Activated CD4-positive, alpha-beta T cell treated with anti-CD3 and anti-CD28 coated beads for 36 hours (primary cell): ENCODE data around the gene DIPK2A. TPM values are rescaled to one million over a fixed set of nuclear protein-coding genes. Genes with fewer than 3 reads are reported as not detected.

Source experiments
- ATAC-seq: fragments of 200-7000 bp; cut with Tn5 transposase; one replicate; pipeline ENCODE4 v1.10.0; 2021; ENCODE audit warnings: mild to moderate bottlenecking, moderate library complexity
- CTCF ChIA-PET: fragments of 350-600 bp; sonication (Branson Sonifier 250); formaldehyde crosslinking; loops from one replicate; lab custom pipeline; 2021; ENCODE audit warnings: antibody characterized with exemption; lab: Charles Lee
- POLR2A ChIA-PET: fragments of 350-600 bp; sonication (Branson Sonifier 250); formaldehyde crosslinking; loops from one replicate; lab custom pipeline; 2021; ENCODE audit warnings: antibody characterized with exemption, inconsistent platforms; lab: Charles Lee
- DNase-seq: peaks from one replicate; pipeline ENCODE4 v3.0.0-alpha.2; 2020
- H3K27ac Mint-ChIP-seq: one replicate; pipeline ENCODE4 v1.8.0; 2021; ENCODE audit warnings: mixed read lengths
- H3K27me3 Mint-ChIP-seq: one replicate; pipeline ENCODE4 v1.8.0; 2021; ENCODE audit warnings: mixed read lengths
- H3K36me3 Mint-ChIP-seq: one replicate; pipeline ENCODE4 v1.8.0; 2021; ENCODE audit warnings: low read depth, mixed read lengths
- H3K4me1 Mint-ChIP-seq: one replicate; pipeline ENCODE4 v1.8.0; 2021; ENCODE audit warnings: mixed read lengths
- H3K4me3 Mint-ChIP-seq: one replicate; pipeline ENCODE4 v1.8.0; 2021; ENCODE audit warnings: mild to moderate bottlenecking, moderate library complexity, mixed read lengths
- H3K9me3 Mint-ChIP-seq: one replicate; pipeline ENCODE4 v1.8.0; 2021; ENCODE audit warnings: low read depth, mixed read lengths
- intact Hi-C, 2 experiments: fragments of 100-400 bp; cut with DNase I in 1 of 2; cut with micrococcal nuclease in 1 of 2; formaldehyde crosslinking; loops; one replicate each; pipeline versions ENCODE4 v1.14.2 to v1.15.1; 2022 to 2024; cut with DNase I, micrococcal nuclease
- total RNA-seq, 2 experiments: library from RNA; stranded (reverse); gene quantifications; one replicate each; pipeline ENCODE4 v1.2.3, GENCODE V29; 2021

Gene DIPK2A
- total RNA-seq, 2 experiments from 2014 or later, result 15.5 to 17.1 TPM

GRCh38 chr3:143974271-143975238 lies 2.9 kb downstream of the DIPK2A start:
- Mint-ChIP-seq H3K27me3 (peaks cover 3% of the 10 kb centered on the region), H3K4me3 (peak overlapping the region; percentile 96), H3K4me1 (peaks cover 40% of the 10 kb centered on the region), H3K36me3 (peaks cover 5% of the 10 kb centered on the region), H3K27ac (peak overlapping the region; percentile 31), H3K9me3 (no peaks in the 10 kb centered on the region)
- ATAC-seq (no peak), DNase-seq (no peak)
- POLR2A ChIA-PET, result interaction anchor here (0.6 kb wide), 1 partner anchor 200 kb away, joined by 4 read pairs; no protein-coding TSS in a partner anchor
- CTCF ChIA-PET, result interaction anchor here (0.8 to 2.0 kb wide), 10 partner anchors 10 to 415 kb away, joined by 3 to 6 read pairs (median 4); no protein-coding TSS in a partner anchor
- intact Hi-C loops, result loop anchor here (5.0 to 10.0 kb wide), 7 partner anchors 142 to 1527 kb away; partner anchors contain the start of genes ATR (in 1 of the 2), U2SURP (in 1 of the 2) and XRN1 (in 1 of the 2)

GRCh38 chr3:143975554-143976152 lies 4.0 kb downstream of the DIPK2A start:
- peaks cover 37% of the 10 kb centered on the region for H3K4me1 Mint-ChIP-seq
- no peaks in the 10 kb centered on the region for H3K9me3 Mint-ChIP-seq
- no peak for ATAC-seq
- peak overlapping the region; percentile 96 for H3K4me3 Mint-ChIP-seq
- no peak for DNase-seq
- peaks cover 5% of the 10 kb centered on the region for H3K36me3 Mint-ChIP-seq
- ChIA-PET POLR2A (no interaction called here), CTCF (interaction anchor here (0.7 to 2.0 kb wide), 10 partner anchors 8 to 414 kb away, joined by 3 to 6 read pairs (median 4); no protein-coding TSS in a partner anchor)
- intact Hi-C loops, result loop anchor here in 1 of 2 experiments (10.0 kb wide), 1 partner anchor 911 kb away; no protein-coding TSS in a partner anchor
- H3K27me3 Mint-ChIP-seq, result no peaks in the 10 kb centered on the region
- H3K27ac Mint-ChIP-seq, result no peak overlapping the region

DNA sequence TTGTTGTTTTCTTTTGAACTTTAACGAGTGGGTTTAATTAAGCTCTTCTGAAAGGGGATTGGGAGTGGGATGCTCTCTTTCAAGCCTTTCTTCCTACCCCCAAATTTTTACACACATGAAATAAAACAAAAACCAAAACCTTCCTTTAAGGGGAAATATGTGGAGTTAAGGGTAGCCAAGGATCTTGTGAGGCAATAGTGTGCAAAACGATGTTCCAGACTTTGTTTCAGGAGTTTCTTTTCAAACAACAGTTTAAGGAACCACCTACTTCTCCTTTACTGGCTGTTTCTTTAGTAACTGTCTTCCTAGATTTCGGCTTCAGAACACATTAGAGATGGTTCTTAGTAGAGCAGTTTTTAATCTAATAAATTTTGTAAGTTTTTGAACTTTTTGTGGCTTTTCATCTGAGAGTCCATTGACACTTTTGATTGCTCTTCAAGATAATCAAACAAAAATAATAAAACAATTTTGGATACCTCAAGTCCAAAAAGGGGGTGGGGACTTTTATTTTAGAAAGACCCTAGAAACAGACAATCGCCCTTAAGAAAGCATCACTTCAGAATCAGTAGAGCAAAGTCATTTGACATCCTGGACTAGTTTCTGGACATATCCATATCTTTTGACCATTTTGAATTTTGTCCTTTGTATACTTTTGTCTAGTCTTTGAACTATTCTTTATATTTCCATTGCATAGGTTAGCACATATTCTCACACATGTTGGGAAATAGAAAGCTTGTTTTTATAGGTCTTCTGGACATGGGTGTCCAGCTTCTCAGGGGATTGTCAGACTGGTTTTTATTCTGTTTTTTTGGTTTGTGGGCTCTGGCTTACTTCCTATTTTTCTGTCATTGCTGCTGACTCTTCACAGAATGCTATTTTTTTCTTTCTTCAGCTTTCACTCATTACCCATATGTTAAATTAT lies 6.0 kb downstream of the DIPK2A start:
- H3K4me3 Mint-ChIP-seq, result no peak overlapping the region
- peaks cover 10% of the 10 kb centered on the region for H3K36me3 Mint-ChIP-seq
- peaks cover under 1% of the 10 kb centered on the region for H3K9me3 Mint-ChIP-seq
- ChIA-PET POLR2A (interaction anchor here (0.5 kb wide), 1 partner anchor 92 kb away, joined by 3 read pairs; no protein-coding TSS in a partner anchor), CTCF (interaction anchor here (0.7 to 1.5 kb wide), 3 partner anchors 15 to 126 kb away, joined by 3 read pairs; no protein-coding TSS in a partner anchor)
- DNase-seq (no peak), ATAC-seq (no peak)
- intact Hi-C loops, result loop anchor here in 1 of 2 experiments (10.0 kb wide), 1 partner anchor 913 kb away; no protein-coding TSS in a partner anchor
- H3K27ac Mint-ChIP-seq, result no peak overlapping the region
- no peaks in the 10 kb centered on the region for H3K27me3 Mint-ChIP-seq
- peaks cover 40% of the 10 kb centered on the region for H3K4me1 Mint-ChIP-seq

- H3K36me3 Mint-ChIP-seq, result peaks cover 14% of the 10 kb centered on the region
- no peak overlapping the region for H3K4me3 Mint-ChIP-seq
- DNase-seq (no peak), ATAC-seq (no peak)
- CTCF ChIA-PET, result interaction anchor here (1.5 kb wide), 1 partner anchor 28 kb away, joined by 3 read pairs; no protein-coding TSS in a partner anchor
- H3K9me3 Mint-ChIP-seq, result peaks cover 6% of the 10 kb centered on the region
- H3K4me1 Mint-ChIP-seq, result peaks cover 46% of the 10 kb centered on the region
- H3K27ac Mint-ChIP-seq, result no peak overlapping the region
- H3K27me3 Mint-ChIP-seq, result no peaks in the 10 kb centered on the region
- intact Hi-C loops, result loop anchor here in 1 of 2 experiments (10.0 kb wide), 1 partner anchor 913 kb away; no protein-coding TSS in a partner anchor
- POLR2A ChIA-PET, result no interaction called here
Measured at GRCh38 chr3:143978263-143978631, 6.6 kb downstream of the DIPK2A start.

- H3K27ac Mint-ChIP-seq, result no peak overlapping the region
- no peaks in the 10 kb centered on the region for H3K27me3 Mint-ChIP-seq
- ChIA-PET CTCF (interaction anchor here (0.6 kb wide), 1 partner anchor 141 kb away, joined by 3 read pairs; no protein-coding TSS in a partner anchor), POLR2A (no interaction called here)
- H3K4me3 Mint-ChIP-seq, result no peak overlapping the region
- peaks cover 15% of the 10 kb centered on the region for H3K36me3 Mint-ChIP-seq
- intact Hi-C loops, result loop anchor here in 1 of 2 experiments (10.0 kb wide), 1 partner anchor 914 kb away; no protein-coding TSS in a partner anchor
- peaks cover 9% of the 10 kb centered on the region for H3K9me3 Mint-ChIP-seq
- no peak for DNase-seq
- no peak for ATAC-seq
- H3K4me1 Mint-ChIP-seq, result peaks cover 49% of the 10 kb centered on the region
Measured at GRCh38 chr3:143979041-143979440, 7.4 kb downstream of the DIPK2A start.

DNA sequence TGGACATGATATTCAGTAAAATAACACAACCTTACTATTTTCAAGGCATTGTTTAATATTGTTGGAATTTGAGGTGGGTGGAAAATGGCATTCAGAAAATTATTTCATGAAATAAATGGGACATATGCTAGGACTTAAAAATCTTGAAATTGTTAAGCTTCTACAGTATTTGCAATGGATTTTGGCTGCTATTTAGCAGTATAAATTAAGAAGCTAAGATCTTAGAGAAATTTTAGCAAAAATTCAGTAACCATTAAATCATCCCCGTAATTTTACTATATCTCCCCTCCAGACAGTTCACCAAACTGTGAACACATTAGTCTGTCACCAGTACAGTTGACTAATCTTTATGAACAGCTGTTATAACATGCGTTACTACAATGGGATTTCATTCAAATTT lies 8.2 kb downstream of the DIPK2A start:
- intact Hi-C loops, result loop anchor here in 1 of 2 experiments (10.0 kb wide), 1 partner anchor 915 kb away; no protein-coding TSS in a partner anchor
- Mint-ChIP-seq H3K27me3 (no peaks in the 10 kb centered on the region), H3K4me1 (peaks cover 43% of the 10 kb centered on the region), H3K27ac (no peak overlapping the region), H3K9me3 (peaks cover 9% of the 10 kb centered on the region), H3K4me3 (no peak overlapping the region), H3K36me3 (peaks cover 15% of the 10 kb centered on the region)
- ChIA-PET POLR2A (no interaction called here), CTCF (interaction anchor here (0.6 to 1.3 kb wide), 2 partner anchors 9 to 140 kb away, joined by 3 to 4 read pairs; partner anchors contain the start of gene DIPK2A)
- ATAC-seq (no peak), DNase-seq (no peak)

DNA sequence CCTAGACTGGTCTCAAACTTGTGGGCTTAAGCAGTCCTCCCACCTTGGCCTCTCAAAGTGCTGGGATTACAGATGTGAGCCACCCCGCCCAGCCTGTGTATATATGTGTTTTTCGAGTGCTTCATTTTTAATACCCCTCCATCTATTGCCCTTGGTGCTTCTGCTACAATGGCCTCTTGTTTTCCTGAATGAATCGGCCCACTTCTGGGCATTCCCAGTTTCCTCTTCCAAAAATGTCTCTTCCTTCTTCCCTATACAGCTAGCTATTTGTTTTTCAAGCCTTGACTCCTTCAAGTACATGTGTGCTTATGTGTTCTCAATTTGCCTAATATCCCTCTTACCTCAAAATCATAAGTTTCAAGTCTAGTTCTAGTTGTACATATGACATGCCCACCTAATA lies 16.7 kb downstream of the DIPK2A start:
- Mint-ChIP-seq H3K27ac (no peak overlapping the region), H3K4me1 (peaks cover 13% of the 10 kb centered on the region), H3K36me3 (peaks cover 21% of the 10 kb centered on the region), H3K27me3 (no peaks in the 10 kb centered on the region), H3K4me3 (no peak overlapping the region), H3K9me3 (peaks cover 2% of the 10 kb centered on the region)
- POLR2A ChIA-PET, result no interaction called here
- CTCF ChIA-PET, result interaction anchor here (0.5 kb wide), 1 partner anchor 46 kb away, joined by 3 read pairs; no protein-coding TSS in a partner anchor
- intact Hi-C loops, result no loop called here
- ATAC-seq (no peak), DNase-seq (no peak)

DNA sequence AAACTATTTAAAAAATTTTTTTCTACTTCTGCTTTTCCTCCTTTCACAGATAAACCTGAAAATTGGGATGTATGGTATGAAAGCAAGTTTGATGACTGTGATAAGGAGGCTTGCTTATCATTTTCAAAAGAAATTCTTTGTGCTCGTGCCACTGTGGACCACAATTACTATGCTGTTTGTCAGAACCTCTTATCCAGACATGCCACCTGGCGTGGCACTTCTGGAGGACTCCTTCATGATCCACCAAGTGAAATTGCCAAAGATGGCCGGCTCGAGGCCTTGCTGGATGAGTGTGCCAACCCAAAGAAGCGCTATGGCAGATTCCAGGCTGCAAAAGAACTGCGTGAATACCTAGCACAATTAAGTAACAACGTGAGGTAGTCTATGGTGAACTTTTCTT lies 17.8 kb downstream of the DIPK2A start:
- Mint-ChIP-seq H3K4me3 (no peak overlapping the region), H3K27ac (no peak overlapping the region), H3K36me3 (peaks cover 24% of the 10 kb centered on the region), H3K27me3 (no peaks in the 10 kb centered on the region), H3K9me3 (no peaks in the 10 kb centered on the region), H3K4me1 (peaks cover 9% of the 10 kb centered on the region)
- ChIA-PET POLR2A (no interaction called here), CTCF (interaction anchor here (0.7 to 0.8 kb wide), 2 partner anchors 222 to 673 kb away, joined by 3 to 4 read pairs; no protein-coding TSS in a partner anchor)
- intact Hi-C loops, result no loop called here
- DNase-seq, result no peak
- no peak for ATAC-seq

DNA sequence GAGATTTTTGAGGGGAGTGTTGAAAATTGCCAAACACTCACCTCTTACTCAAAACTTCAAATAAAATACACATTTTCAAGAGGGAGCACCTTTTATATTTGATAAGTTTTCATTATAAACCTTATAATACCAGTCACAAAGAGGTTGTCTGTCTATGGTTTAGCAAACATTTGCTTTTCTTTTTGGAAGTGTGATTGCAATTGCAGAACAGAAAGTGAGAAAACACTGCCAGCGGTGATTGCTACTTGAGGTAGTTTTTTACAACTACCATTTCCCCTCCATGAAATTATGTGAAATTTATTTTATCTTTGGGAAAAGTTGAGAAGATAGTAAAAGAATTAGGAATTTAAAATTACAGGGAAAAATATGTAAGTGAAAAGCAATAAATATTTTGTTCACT lies 20.1 kb downstream of the DIPK2A start:
- Mint-ChIP-seq H3K27me3 (no peaks in the 10 kb centered on the region), H3K4me1 (peaks cover 2% of the 10 kb centered on the region), H3K9me3 (no peaks in the 10 kb centered on the region), H3K27ac (no peak overlapping the region), H3K36me3 (peaks cover 20% of the 10 kb centered on the region), H3K4me3 (no peak overlapping the region)
- DNase-seq (no peak), ATAC-seq (no peak)
- CTCF ChIA-PET, result no interaction called here
- intact Hi-C loops, result no loop called here
- POLR2A ChIA-PET, result no interaction called here

- Mint-ChIP-seq H3K27ac (no peak overlapping the region), H3K9me3 (no peaks in the 10 kb centered on the region), H3K36me3 (peaks cover 7% of the 10 kb centered on the region), H3K4me1 (no peaks in the 10 kb centered on the region), H3K4me3 (no peak overlapping the region), H3K27me3 (no peaks in the 10 kb centered on the region)
- POLR2A ChIA-PET, result no interaction called here
- intact Hi-C loops, result no loop called here
- ATAC-seq (no peak), DNase-seq (no peak)
- CTCF ChIA-PET, result no interaction called here
Measured at GRCh38 chr3:143998266-143998665, 26.6 kb downstream of the DIPK2A start.
